ENCODE data around the gene NUDT15.

- TF ChIP-seq CTCF (conservative IDR thresholded peaks at IDR 0.05; ENCODE audit: low read length): no peak
- TF ChIP-seq EZH2phosphoT487 (IDR thresholded peaks at IDR 0.05; ENCODE audit: borderline replicate concordance, low read depth, low read length): no peak
Observed at GRCh38 chr13:47990920-47991466, 46.5 kb upstream of the NUDT15 start.

All from OCI-LY7 (cell line).